HCT116 (cell line): Measurements from ENCODE around the gene SBSN. TPM values are rescaled to one million over a fixed set of nuclear protein-coding genes. Genes with fewer than 3 reads are reported as not detected.

Experiments
- ATAC-seq: fragments of 200-7000 bp; cut with Tn5 transposase; 2 replicates; pipeline ENCODE4 v1.9.1; 2020; ENCODE audit warnings: mild to moderate bottlenecking, moderate library complexity
- BruUV-seq: library from RNA; stranded (reverse); fragments of 400-500 nt; replicated peaks from 2 replicates; lab custom pipeline; 2021; lab: Mats Ljungman, UMichigan
- CTCF ChIA-PET: fragments of 300-600 bp; sonication (Branson Sonifier 250); formaldehyde crosslinking; loops from one replicate; lab custom pipeline; 2021; ENCODE audit warnings: antibody characterized with exemption; lab: Charles Lee
- POLR2A ChIA-PET: fragments of 300-600, 350-600 bp; sonication (Branson Sonifier 250); formaldehyde crosslinking; loops from one replicate; lab custom pipeline; 2021; ENCODE audit warnings: antibody characterized with exemption; lab: Charles Lee
- RAD21 ChIA-PET, 2 experiments: fragments of 300-600 bp; sonication (Branson Sonifier 250); formaldehyde crosslinking; loops; one replicate each; lab custom pipeline; 2023; ENCODE audit warnings: low total read pairs in 2 of 2; ENCODE audit not compliant: uncharacterized antibody in 2 of 2, unreplicated experiment in 2 of 2, low non-redundant PET in 1 of 2; lab: Charles Lee
- DNase-seq: peaks from one replicate; pipeline ENCODE4 v3.0.0-alpha.2; 2010; ENCODE audit warnings: low read depth, low spot score
- H2AFZ ChIP-seq: fragments of 200-600 bp; shearing (Covaris generic), sonication (generic); 2 replicates; pipeline ENCODE4 v1.6.1; 2017; ENCODE audit warnings: low read depth, mixed run types, mixed read lengths, antibody characterized with exemption, low read length; ENCODE audit not compliant: poor library complexity, severe bottlenecking
- H3K27ac ChIP-seq: 2 replicates; pipeline ENCODE4 v1.5.1; 2012; ENCODE audit warnings: low read depth, low read length
- H3K27me3 ChIP-seq: fragments of 200-600 bp; sonication (generic); 2 replicates; pipeline ENCODE4 v1.6.1; 2016; ENCODE audit warnings: mixed run types, low read length, mixed read lengths; ENCODE audit not compliant: insufficient read depth
- H3K36me3 ChIP-seq, 2 experiments: fragments of 200-500 bp in 1 of 2; fragments of 200-600 bp in 1 of 2; sonication (Bioruptor generic) in 1 of 2; sonication (generic) in 1 of 2; 2 replicates each; pipeline versions ENCODE4 v1.5.1 to v1.6.1; 2014 to 2016; ENCODE audit warnings: low read length in 2 of 2, inconsistent platforms in 1 of 2, mixed read lengths in 1 of 2, mixed run types in 1 of 2; ENCODE audit not compliant: insufficient read depth in 2 of 2, control insufficient read depth in 1 of 2
- H3K4me1 ChIP-seq, 2 experiments: fragments of 200-600 bp in 1 of 2; sonication (generic) in 1 of 2; 2 replicates each; pipeline versions ENCODE4 v1.5.1 to v1.6.1; 2012 to 2017; ENCODE audit warnings: low read length in 2 of 2, inconsistent platforms in 1 of 2, mild to moderate bottlenecking in 1 of 2, mixed read lengths in 1 of 2, mixed run types in 1 of 2, moderate library complexity in 1 of 2; ENCODE audit not compliant: insufficient read depth in 2 of 2, control insufficient read depth in 1 of 2
- H3K4me2 ChIP-seq: fragments of 200-600 bp; sonication (generic); 2 replicates; pipeline ENCODE4 v1.6.1; 2017; ENCODE audit warnings: mixed run types, low read length, mixed read lengths
- H3K4me3 ChIP-seq, 2 experiments: fragments of 200-600 bp in 1 of 2; sonication (generic) in 1 of 2; replicated peaks in 1 of 2; 2 replicates each; pipeline ENCODE4 v1.5.1; 2011 to 2016; ENCODE audit warnings: low read length in 2 of 2, control low read depth in 1 of 2, low read depth in 1 of 2, mild to moderate bottlenecking in 1 of 2, mixed read lengths in 1 of 2, mixed run types in 1 of 2
- H3K79me2 ChIP-seq: fragments of 200-600 bp; sonication (generic); 2 replicates; pipeline ENCODE4 v1.6.1; 2017; ENCODE audit warnings: mild to moderate bottlenecking, mixed run types, low read length, moderate library complexity, mixed read lengths; ENCODE audit not compliant: insufficient read depth
- H3K9ac ChIP-seq: fragments of 200-600 bp; sonication (generic); 2 replicates; pipeline ENCODE4 v1.6.1; 2016; ENCODE audit warnings: low read length, mixed read lengths
- H3K9me2 ChIP-seq: fragments of 200-600 bp; sonication (generic), shearing (Covaris generic); 2 replicates; pipeline ENCODE4 v1.6.1; 2017; ENCODE audit warnings: mixed run types, mild to moderate bottlenecking, moderate library complexity; ENCODE audit not compliant: insufficient read depth
- H3K9me3 ChIP-seq, 2 experiments: fragments of 200-500 bp in 1 of 2; fragments of 200-600 bp in 1 of 2; sonication (Bioruptor generic) in 1 of 2; sonication (generic) in 1 of 2; 2 replicates each; pipeline ENCODE4 v1.6.1; 2014 to 2017; ENCODE audit warnings: low read length in 2 of 2, mixed read lengths in 2 of 2, inconsistent platforms in 1 of 2, low read depth in 1 of 2, mild to moderate bottlenecking in 1 of 2, mixed run types in 1 of 2, moderate library complexity in 1 of 2; ENCODE audit not compliant: control insufficient read depth in 1 of 2, insufficient read depth in 1 of 2
- H4K20me1 ChIP-seq: fragments of 200-600 bp; sonication (generic), shearing (Covaris generic); 2 replicates; pipeline ENCODE4 v1.6.1; 2017; ENCODE audit warnings: mixed run types, mild to moderate bottlenecking, moderate library complexity; ENCODE audit not compliant: insufficient read depth
- ATF3 ChIP-seq: IDR thresholded peaks from 2 replicates; pipeline ENCODE4 v1.6.1; 2012
- CEBPB ChIP-seq: IDR thresholded peaks from 2 replicates; pipeline ENCODE4 v1.6.1; 2012; ENCODE audit warnings: low read depth
- CTCF ChIP-seq, 3 experiments: fragments of 200-600 bp in 1 of 3; sonication (generic) in 1 of 3; IDR thresholded peaks in 2 of 3; conservative IDR thresholded peaks in 1 of 3; 2 replicates each; pipeline ENCODE4 v1.5.1; 2012 to 2017; ENCODE audit warnings: low read depth in 2 of 3, low read length in 2 of 3, antibody characterized with exemption in 1 of 3, borderline replicate concordance in 1 of 3, control low read depth in 1 of 3, mild to moderate bottlenecking in 1 of 3, mixed read lengths in 1 of 3, mixed run types in 1 of 3, moderate library complexity in 1 of 3; ENCODE audit not compliant: insufficient read depth in 1 of 3
- EGR1 ChIP-seq: IDR thresholded peaks from 2 replicates; pipeline ENCODE4 v1.6.1; 2012; ENCODE audit warnings: low read depth
- ELF1 ChIP-seq: IDR thresholded peaks from 2 replicates; pipeline ENCODE4 v1.6.1; 2012; ENCODE audit warnings: low read depth, borderline replicate concordance
- EZH2 ChIP-seq: fragments of 200-600 bp; sonication (generic); IDR thresholded peaks from 2 replicates; pipeline ENCODE4 v1.6.1; 2017; ENCODE audit warnings: antibody characterized with exemption, mixed run types
- EZH2phosphoT487 ChIP-seq: fragments of 200-600 bp; IDR thresholded peaks from 2 replicates; pipeline ENCODE4 v1.6.1; 2018; ENCODE audit warnings: antibody characterized with exemption, borderline replicate concordance
- FOSL1 ChIP-seq: IDR thresholded peaks from 2 replicates; pipeline ENCODE4 v1.6.1; 2012; ENCODE audit warnings: low read depth
- JUND ChIP-seq: IDR thresholded peaks from 2 replicates; pipeline ENCODE4 v1.6.1; 2012
- MAX ChIP-seq: IDR thresholded peaks from 2 replicates; pipeline ENCODE4 v1.6.1; 2012
- POLR2A ChIP-seq: IDR thresholded peaks from 2 replicates; pipeline ENCODE4 v1.7.0; 2011; ENCODE audit warnings: borderline replicate concordance; ENCODE audit not compliant: insufficient read depth, insufficient read length; ENCODE audit errors: extremely low read depth
- POLR2AphosphoS5 ChIP-seq: IDR thresholded peaks from 2 replicates; pipeline ENCODE4 v1.6.1; 2011; ENCODE audit warnings: mild to moderate bottlenecking, low read depth, low read length, moderate library complexity
- REST ChIP-seq: IDR thresholded peaks from 2 replicates; pipeline ENCODE4 v1.6.1; 2012; ENCODE audit warnings: low read depth
- SIN3A ChIP-seq: IDR thresholded peaks from 2 replicates; pipeline ENCODE4 v1.6.1; 2012; ENCODE audit warnings: low read depth
- SP1 ChIP-seq: IDR thresholded peaks from 2 replicates; pipeline ENCODE4 v1.6.1; 2012; ENCODE audit warnings: low read depth
- SRF ChIP-seq: IDR thresholded peaks from 2 replicates; pipeline ENCODE4 v1.6.1; 2012; ENCODE audit warnings: low read depth
- YY1 ChIP-seq: IDR thresholded peaks from 2 replicates; pipeline ENCODE4 v1.6.1; 2011; ENCODE audit warnings: low read length, low read depth, moderate library complexity, mild to moderate bottlenecking; ENCODE audit not compliant: insufficient replicate concordance; ENCODE audit errors: extremely low read depth
- ZBTB33 ChIP-seq: IDR thresholded peaks from 2 replicates; pipeline ENCODE4 v1.6.1; 2011; ENCODE audit warnings: mild to moderate bottlenecking, low read length, moderate library complexity; ENCODE audit not compliant: insufficient replicate concordance; ENCODE audit errors: extremely low read depth
- ZNF274 ChIP-seq: fragments of 200-500 bp; sonication (Bioruptor generic); IDR thresholded peaks from 2 replicates; pipeline ENCODE4 v1.6.1; 2014; ENCODE audit warnings: mild to moderate bottlenecking, low read depth, low read length, inconsistent platforms
- intact Hi-C: fragments of 100-400 bp; cut with micrococcal nuclease; formaldehyde crosslinking; loops from 2 replicates; pipeline ENCODE4 v1.10.0; 2022
- total RNA-seq: library from RNA; stranded (reverse); gene quantifications from one replicate; pipeline ENCODE4 v1.2.1, GENCODE V29; 2021; ENCODE audit not compliant: unreplicated experiment

Gene SBSN
- total RNA-seq, 1 experiment from 2014 or later = 0.66 TPM

- Histone ChIP-seq H3K4me2 (peak overlapping the region; percentile 57; the same call in 1 of the 2 replicates), H3K27ac (no peak overlapping the region), H3K9me2 (no peaks in the 10 kb centered on the region), H3K79me2 (no peaks in the 10 kb centered on the region), H3K4me1 (peaks cover 10 to 33% of the 10 kb centered on the region in 2 experiments), H3K9me3 (no peaks in the 10 kb centered on the region), H4K20me1 (no peaks in the 10 kb centered on the region), H3K27me3 (no peaks in the 10 kb centered on the region), H2AFZ (peak overlapping the region; percentile 49), H3K9ac (no peak overlapping the region), H3K36me3 (no peaks in the 10 kb centered on the region), H3K4me3 (no peak overlapping the region)
- intact Hi-C loops = no loop called here
- BruUV-seq = no TSS peak
- DNase-seq (no peak), ATAC-seq (peak; percentile 70)
- CTCF ChIA-PET = interaction anchor here (2.0 kb wide), 1 partner anchor 9 kb away, joined by 9 read pairs; no protein-coding TSS in a partner anchor
- TF ChIP-seq CEBPB (no peak), ATF3 (no peak), SRF (no peak), FOSL1 (no peak), ELF1 (no peak), ZNF274 (no peak), SIN3A (no peak), SP1 (no peak), REST (no peak), JUND (no peak), EGR1 (no peak), EZH2phosphoT487 (no peak), CTCF (IDR thresholded peaks at IDR 0.05 in 2 of 3, conservative IDR thresholded peaks at IDR 0.05 in 1 of 3; ENCODE audit: borderline replicate concordance in 1 of 3, insufficient read depth in 1 of 3, low read depth in 2 of 3, low read length in 2 of 3) (no peak), MAX (no peak), ZBTB33 (no peak), EZH2 (no peak), POLR2AphosphoS5 (no peak), POLR2A (no peak), YY1 (no peak)
- RAD21 ChIA-PET = no interaction called here
- POLR2A ChIA-PET = interaction anchor here (3.9 kb wide), 1 partner anchor 10 kb away, joined by 22 read pairs; no protein-coding TSS in a partner anchor
These were observed 8.8 kb downstream of the SBSN start for GRCh38 chr19:35519291-35519690.
